ENCODE data around the gene FASTK.

The FASTK gene

DNA sequence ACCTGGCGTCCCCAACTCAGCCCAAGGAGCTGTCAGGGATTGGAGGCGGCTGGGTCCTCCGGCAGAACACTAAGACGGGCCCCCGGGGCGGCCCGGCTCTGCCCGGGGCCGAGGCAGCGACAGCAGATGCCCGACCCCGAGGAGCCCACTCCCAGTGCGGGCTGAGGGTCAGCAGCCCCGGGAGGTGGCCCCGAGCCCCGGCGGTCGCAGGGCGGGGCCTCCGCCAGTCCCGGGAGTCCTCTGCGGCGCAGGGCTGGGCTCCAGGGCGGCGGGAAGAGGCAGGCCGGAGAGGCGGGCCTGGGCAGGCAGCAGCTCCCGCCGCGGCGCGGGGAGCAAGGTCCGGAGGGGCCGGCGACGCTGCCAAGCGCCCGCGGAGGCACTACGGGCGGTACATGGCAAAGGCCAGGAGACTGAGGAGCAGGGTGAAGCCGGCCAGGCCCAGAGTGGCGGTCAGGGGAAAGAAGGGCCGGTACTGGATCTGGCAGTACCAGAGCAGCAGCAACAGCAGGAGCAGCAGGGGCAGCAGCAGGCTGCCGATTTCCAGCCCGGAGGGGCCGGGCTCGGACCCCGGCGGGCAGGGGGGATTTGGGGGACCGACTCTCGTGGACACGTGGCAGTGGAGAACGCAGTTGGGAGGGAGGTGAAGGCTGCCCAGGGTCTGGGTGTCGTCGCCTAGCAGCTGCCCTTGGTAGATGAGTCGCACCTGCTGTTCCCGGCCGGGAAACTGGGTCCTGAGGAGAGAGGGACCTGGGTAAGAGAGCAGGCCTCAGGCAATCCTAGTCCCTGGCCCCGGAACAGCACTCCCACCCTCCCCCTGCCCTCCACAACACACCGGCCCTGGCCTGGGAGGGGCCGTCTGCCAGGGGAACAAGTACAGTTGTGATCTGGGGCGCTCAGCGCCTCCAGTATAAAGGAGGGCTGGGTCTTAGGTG is 827 bp upstream of the FASTK start:
- DNase-seq, result peak; percentile 49

DNA sequence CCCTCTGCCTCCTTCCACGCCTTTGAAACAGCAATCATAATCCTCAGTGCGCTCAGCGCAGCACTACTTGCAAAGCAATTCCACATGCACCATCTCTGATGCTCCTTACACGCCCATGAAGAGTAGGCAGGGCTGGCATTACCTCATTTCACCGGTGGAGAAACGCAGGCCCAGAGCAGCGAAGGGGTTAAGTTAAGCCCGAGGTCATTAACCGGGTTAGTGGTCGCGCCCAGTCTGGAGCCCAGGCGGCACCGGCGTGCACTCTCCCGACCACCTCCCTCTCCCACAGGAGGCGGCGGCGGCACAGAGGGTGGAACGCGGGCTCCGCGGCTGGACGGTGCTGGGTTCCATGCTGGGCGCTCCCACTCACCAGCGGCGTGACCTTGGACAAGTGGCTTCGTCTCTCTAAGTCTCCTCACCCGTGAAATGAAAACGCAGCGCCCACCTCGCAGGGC is 515 bp downstream of the FASTK start:
- no peak for DNase-seq

DNA sequence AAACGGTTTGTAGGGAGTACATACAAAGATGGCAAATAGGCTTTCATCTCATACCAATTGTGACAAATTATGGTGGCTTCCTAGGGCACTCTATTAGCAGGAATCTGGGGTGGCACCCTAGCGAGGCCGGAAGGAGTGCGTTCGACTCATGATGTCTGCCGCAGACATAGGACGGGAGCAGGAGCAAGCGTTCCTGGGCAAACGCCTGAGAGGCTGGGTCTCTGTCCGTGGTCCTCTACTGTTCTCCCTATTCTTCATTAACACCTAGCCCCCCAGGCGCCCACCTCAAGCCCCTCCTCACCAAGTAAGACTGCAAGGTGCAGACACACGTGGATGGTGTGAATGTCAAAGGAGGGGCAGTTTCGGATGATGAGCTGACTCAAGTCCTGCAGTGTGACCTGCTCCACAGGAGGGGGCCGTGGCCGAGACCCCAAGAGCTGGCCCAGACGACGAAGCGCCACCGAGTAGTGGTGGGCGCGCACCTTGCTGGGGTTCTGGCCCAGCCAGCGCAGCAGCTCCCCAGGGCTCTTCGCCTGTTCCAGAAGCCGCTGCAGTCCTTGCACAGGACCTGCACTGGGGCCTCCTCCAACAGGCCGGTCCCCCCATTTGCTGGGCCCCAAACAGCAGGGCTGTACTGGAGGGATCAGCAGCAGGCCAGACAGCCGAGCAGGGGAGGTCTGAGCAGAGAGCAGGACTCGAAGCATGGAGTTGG is 1.3 kb downstream of the FASTK start:
- DNase-seq, result no peak

GRCh38 chr7:151078233-151079040 is 2.2 kb downstream of the FASTK start:
- DNase-seq, result no peak

DNA sequence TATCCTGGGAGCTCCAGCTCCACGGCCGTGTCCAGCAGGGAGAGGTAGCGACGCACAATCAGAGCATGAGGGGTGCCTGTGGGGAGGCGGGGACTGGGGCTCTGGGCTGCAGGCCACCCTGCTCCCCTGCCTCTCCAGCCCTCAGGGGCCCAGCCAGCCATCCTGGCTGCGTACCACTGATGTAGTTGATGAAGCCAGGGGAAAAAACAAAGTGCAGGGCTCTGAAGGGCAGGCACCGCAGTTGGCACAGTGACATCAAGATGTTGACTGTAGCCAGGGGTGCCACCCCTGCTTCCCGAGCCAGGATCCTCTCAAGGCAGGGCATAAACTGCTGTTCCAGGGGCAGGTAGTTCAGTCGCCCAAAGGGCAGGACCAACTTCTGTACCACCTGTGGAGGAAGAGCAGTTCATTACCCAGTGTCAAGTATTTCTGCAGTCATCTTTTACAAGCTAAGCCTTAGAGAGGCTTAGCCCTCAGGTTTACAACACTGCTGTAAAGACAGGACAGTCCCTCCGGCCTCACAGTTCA is 2.8 kb downstream of the FASTK start:
- no peak for DNase-seq

DNA sequence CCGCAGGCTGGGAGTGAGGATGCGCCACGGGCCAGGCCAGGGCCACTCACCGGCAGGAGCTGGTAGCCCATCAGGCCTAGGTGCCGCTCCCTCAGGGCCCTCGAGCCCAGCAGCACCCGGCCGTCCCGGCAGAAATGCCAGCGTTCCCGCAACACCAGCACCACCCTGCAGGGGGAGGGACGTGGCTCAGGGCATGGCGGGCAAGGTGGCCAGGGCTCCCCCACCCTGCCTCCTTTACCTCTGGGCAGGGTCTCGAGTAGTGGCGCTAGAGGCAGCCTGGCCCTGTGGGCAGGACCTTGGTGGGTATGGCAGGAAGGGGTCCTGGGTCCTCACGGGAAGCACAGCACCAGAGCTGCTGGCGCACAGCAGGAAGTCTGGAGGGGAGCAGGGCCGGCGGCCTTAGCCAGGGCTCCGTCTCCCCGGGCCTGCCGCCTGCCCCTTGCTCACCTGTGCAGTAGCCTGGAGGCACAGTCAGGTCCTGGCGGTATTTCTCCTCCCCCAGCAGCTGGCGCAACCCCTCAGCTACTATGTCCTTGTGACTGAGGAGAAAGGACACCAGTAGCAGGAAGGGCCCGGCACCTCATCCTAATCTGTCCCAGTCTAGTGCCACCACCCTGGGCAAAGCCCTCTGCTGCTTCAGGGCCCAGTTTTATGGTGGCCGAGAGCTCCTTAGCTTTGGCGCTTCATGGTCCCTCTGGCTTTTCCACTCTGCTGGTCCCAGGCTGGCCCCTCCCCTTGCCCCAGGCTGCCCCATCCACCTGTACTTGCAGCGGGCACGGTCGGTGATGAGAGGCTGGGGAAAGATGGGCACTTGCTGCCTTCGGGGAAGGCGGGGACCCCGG is 3.5 kb downstream of the FASTK start:
- no peak for DNase-seq

GRCh38 chr7:151075978-151076426 is 4.6 kb downstream of the FASTK start:
- no peak for DNase-seq

DNA sequence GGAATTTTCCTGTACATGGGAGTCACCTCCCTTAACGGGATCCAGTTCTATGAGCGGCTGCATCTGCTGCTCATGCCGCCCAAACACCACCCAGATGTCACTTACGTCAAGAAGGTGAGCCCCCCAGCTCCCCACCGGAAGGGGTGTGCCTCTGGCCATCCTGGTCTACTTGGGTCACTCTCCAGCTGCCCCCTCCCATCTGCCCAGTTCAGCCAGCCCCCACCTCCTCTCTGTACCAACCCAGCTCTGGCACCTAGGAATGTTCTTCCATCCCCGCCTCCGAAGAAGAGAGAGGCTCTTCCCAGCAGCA is 5.0 kb downstream of the FASTK start:
- DNase-seq, result no peak

DNA sequence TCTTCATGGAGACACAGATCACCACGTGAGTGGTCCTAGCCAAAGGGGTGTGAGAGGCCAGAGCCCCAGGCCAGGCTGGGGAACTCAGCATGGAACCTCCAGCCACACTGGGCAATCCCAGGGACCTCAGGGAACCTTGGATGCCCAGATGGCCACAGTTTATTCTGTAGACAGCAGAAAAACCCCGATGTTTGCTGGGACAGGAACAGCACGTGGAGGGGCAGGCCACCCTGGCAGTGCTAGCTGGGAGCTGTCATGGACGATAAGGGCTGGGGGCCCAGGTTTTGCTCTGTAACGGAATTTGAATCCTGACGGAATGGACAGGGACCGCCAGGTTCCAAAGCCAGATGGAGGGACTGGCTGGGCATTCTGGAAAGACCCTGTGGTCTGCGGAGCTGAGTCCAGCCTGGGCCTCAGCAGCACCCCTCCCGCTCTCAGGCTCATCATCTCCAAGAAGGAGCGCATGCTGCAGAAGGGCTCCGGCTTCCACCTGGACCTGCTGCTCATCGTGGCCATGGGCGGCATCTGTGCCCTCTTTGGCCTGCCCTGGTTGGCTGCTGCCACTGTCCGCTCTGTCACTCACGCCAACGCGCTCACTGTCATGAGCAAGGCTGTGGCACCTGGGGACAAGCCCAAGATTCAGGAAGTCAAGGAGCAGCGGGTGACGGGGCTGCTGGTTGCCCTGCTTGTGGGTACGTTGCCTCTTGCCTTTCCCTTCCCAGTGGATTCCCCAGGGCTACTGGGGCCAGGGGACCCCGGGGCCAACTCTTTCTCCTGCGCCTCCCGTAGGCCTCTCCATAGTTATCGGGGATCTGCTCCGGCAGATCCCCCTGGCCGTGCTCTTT is 5.6 kb downstream of the FASTK start:
- DNase-seq, result no peak

DNA sequence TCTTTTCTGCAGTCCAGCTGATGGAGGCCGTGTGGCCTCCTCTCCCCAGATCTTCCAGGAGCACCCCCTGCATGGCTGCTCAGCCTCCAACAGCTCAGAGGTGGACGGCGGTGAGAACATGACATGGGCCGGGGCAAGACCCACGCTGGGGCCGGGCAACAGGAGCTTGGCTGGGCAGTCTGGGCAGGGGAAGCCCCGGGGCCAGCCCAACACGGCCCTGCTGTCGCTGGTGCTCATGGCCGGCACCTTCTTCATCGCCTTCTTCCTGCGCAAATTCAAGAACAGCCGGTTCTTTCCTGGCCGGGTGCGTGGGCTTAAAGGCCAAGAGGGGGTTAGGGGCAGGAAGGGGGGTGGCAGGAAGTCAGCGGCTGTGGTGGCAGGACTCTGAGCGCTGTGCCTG is 6.6 kb downstream of the FASTK start:
- DNase-seq, result no peak

DNA sequence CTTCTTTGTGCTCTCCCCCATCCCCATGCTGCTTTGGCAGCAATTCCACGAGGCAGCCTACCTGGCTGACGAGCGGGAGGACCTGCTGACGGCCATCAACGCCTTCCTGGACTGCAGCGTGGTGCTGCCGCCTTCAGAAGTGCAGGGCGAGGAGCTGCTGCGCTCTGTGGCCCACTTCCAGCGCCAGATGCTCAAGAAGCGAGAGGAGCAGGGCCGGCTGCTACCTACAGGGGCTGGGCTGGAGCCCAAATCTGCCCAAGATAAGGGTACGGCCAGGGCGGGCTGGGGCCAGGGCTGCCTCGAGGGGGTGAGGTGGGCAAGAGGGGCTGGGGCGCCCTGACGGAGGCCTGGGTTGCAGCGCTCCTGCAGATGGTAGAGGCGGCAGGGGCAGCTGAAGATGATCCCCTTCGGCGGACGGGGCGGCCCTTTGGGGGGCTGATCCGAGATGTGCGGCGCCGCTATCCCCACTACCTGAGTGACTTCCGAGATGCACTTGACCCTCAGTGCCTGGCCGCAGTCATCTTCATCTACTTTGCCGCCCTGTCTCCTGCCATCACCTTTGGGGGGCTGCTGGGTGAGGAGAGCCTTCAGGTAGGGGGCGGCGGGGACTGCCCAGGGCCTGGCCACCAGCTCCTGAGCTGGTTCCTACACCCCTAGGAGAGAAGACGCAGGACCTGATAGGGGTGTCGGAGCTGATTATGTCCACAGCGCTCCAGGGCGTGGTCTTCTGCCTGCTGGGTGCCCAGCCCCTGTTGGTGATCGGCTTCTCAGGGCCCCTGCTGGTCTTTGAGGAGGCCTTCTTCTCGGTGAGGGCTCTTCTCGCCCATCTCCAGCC is 9.4 kb downstream of the FASTK start:
- no peak for DNase-seq

DNA sequence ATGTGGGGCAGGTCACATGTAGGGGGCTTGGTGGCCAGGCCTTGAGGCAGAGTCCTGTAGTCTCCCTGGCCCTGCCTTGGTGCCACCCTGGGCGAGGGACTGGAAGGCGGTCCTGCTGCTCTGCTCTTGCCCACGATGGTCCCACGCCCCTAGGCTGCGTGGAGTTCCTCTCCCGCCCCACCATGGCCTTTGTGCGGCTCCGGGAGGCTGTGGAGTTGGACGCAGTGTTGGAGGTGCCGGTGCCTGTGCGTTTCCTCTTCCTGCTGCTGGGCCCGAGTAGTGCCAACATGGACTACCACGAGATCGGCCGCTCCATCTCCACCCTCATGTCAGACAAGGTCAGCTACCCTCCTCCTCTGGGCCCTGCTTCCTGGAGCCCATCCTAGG is 10.0 kb downstream of the FASTK start:
- DNase-seq, result no peak

DNA sequence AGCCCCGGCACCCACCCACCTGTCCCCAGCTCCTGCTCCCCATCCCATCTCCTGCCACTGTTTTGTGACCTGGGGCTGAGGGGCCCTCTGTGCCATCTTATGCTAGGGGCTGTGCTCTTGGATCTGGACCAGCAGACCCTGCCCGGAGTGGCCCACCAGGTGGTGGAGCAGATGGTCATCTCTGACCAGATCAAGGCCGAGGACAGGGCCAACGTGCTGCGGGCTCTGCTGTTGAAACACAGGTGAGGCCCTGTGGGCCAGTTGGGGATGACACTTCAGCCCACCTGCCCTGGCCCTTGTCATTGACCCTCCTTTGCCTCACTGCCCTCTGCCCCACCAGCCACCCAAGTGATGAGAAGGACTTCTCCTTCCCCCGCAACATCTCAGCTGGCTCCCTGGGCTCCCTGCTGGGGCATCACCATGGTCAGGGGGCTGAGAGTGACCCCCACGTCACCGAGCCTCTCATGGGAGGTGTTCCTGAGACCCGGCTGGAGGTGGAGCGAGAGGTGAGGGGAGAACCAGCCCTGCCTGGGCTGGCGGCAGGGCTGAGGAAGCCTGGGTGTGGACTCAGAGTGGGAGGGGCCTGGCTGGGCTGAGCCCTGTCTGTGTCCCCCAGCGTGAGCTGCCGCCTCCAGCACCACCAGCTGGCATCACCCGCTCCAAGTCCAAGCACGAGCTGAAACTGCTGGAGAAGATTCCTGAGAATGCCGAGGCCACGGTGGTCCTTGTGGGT is 10.6 kb downstream of the FASTK start:
- no peak for DNase-seq

GRCh38 chr7:151068069-151068773 is 12.4 kb downstream of the FASTK start:
- DNase-seq, result no peak

GRCh38 chr7:151066273-151066974 is 14.2 kb downstream of the FASTK start:
- no peak for DNase-seq

DNA sequence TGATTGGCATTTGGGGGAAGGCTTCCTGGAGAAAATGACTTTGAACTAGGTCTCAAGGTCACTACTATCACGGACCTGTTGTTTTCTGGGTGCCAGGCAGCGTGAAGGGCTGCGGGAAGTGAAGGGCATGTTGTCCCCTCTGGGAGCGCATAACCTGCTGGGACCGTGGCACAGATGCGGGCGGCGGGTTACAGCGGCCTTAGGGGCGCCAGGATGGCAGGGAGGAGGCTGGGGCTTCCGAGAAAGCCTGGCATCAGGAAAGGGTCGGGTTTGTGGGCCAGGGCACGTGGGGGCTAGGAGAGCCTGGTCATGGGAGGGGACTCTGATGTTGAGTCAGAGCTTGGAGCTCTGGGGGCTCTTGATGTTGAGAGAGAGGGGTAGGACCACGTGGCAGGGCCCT is 15.1 kb downstream of the FASTK start:
- no peak for DNase-seq

- no peak for DNase-seq
These were observed 15.6 kb downstream of the FASTK start for GRCh38 chr7:151064993-151065392.

GRCh38 chr7:151064454-151064853 is 16.2 kb downstream of the FASTK start:
- DNase-seq, result no peak

Data from retina (tissue), 1 donor.